ENCODE measurements around the gene SMAD9. TPM values are rescaled to one million over a fixed set of nuclear protein-coding genes. Genes with fewer than 3 reads are reported as not detected.

The SMAD9 gene
- total RNA-seq, 1 experiment from 2014 or later, result 1.1 TPM

DNA sequence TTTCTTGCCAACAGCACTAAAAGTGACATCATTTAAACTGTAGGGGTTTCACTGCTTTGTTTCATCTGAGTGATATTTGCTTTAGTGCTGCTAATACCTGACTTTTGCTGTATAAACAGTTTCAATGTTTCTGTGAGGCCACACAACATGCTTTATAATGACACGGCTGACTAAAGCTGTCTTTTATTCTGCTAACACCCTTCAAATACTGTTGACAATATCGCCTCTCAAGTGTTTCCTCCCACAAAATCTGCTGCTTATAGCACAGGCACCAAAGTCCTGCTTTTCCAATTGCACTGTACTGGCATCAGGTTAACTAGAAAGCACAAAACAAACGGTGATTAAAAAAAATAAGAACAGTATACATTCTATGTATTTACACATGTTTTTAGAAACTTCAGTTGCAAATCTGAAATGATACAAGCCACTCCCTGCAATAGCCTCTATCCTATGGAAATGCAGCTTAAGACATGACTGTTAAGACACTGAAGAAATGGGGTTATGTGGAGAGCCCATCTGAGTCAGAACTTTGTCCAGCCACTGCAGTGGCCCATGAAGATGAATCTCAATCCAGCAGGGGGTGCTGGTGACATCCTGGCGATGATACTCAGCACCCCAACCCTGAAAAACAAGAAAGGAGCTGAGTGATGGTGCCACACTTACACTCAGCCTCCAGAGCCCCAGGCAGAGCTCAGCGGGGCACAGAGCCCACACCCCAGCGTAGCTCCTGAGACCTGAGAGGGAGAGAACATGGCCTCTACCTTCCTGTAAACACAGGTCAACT lies 71.6 kb downstream of the SMAD9 start:
- Mint-ChIP-seq H3K36me3 (ENCODE audit: insufficient read depth in 1 of 3, low read depth in 3 of 3) (no peaks in the 10 kb centered on the region), H3K9me3 (no peaks in the 10 kb centered on the region), H3K27me3 (ENCODE audit: low read depth) (no peaks in the 10 kb centered on the region), H3K27ac (no peak overlapping the region), H3K4me3 (no peak overlapping the region), H3K4me1 (no peaks in the 10 kb centered on the region)
- Histone ChIP-seq H4K20me1 (ENCODE audit: control insufficient read depth, insufficient read depth, insufficient read length) (no peaks in the 10 kb centered on the region), H3K9me3 (ENCODE audit: control insufficient read depth, low read depth, low read length) (no peaks in the 10 kb centered on the region), H3K27me3 (ENCODE audit: insufficient read depth, low read length) (no peaks in the 10 kb centered on the region), H3K4ac (ENCODE audit: low read depth, low read length) (no peak overlapping the region), H2AK5ac (ENCODE audit: insufficient read length, low read length) (no peak overlapping the region), H3K14ac (ENCODE audit: insufficient read depth, low read length) (no peak overlapping the region), H3K23me2 (ENCODE audit: insufficient read length, low read depth, low read length, poor library complexity, severe bottlenecking) (no peaks in the 10 kb centered on the region), H4K91ac (ENCODE audit: insufficient read length, low read depth, low read length) (no peak overlapping the region), H3K27ac (ENCODE audit: insufficient read length, low read depth, low read length) (no peak overlapping the region), H3K56ac (ENCODE audit: insufficient read length, low read depth, low read length) (no peak overlapping the region), H2BK5ac (ENCODE audit: insufficient read length, low read length) (no peak overlapping the region), H3K79me2 (ENCODE audit: insufficient read depth, low read length) (no peaks in the 10 kb centered on the region), H3K4me1 (ENCODE audit: insufficient read depth, low read length) (no peaks in the 10 kb centered on the region), H3K4me2 (ENCODE audit: insufficient read depth, insufficient read length, low read length) (no peak overlapping the region), H3K79me1 (ENCODE audit: insufficient read depth, low read depth, low read length, poor library complexity, severe bottlenecking) (no peaks in the 10 kb centered on the region), H2BK120ac (ENCODE audit: low read depth, low read length, poor library complexity, severe bottlenecking) (no peak overlapping the region), H3K23ac (ENCODE audit: insufficient read length, low read depth, low read length) (no peak overlapping the region), H2BK20ac (ENCODE audit: low read depth, low read length, poor library complexity, severe bottlenecking) (no peak overlapping the region), H4K5ac (ENCODE audit: insufficient read length, low read depth, low read length) (peak overlapping the region; percentile 47), H3K9ac (ENCODE audit: extremely low read depth, insufficient read length, low read length) (no peak overlapping the region), H2BK15ac (ENCODE audit: low read depth, low read length) (no peak overlapping the region), H2AFZ (ENCODE audit: low read length) (no peak overlapping the region), H4K8ac (replicated peaks; ENCODE audit: insufficient read length, low read depth, low read length) (no peak overlapping the region), H3T11ph (ENCODE audit: low read length) (no peak overlapping the region), H2BK12ac (ENCODE audit: insufficient read length, low read depth, low read length) (no peak overlapping the region), H3K18ac (ENCODE audit: insufficient read length, low read depth, low read length) (no peak overlapping the region)
- no CpG with 5 or more reads among the region's 6 CpGs for WGBS (ENCODE audit: extremely low coverage, insufficient read length, low lambda C conversion rate)
- TF ChIP-seq, protein P1, sequence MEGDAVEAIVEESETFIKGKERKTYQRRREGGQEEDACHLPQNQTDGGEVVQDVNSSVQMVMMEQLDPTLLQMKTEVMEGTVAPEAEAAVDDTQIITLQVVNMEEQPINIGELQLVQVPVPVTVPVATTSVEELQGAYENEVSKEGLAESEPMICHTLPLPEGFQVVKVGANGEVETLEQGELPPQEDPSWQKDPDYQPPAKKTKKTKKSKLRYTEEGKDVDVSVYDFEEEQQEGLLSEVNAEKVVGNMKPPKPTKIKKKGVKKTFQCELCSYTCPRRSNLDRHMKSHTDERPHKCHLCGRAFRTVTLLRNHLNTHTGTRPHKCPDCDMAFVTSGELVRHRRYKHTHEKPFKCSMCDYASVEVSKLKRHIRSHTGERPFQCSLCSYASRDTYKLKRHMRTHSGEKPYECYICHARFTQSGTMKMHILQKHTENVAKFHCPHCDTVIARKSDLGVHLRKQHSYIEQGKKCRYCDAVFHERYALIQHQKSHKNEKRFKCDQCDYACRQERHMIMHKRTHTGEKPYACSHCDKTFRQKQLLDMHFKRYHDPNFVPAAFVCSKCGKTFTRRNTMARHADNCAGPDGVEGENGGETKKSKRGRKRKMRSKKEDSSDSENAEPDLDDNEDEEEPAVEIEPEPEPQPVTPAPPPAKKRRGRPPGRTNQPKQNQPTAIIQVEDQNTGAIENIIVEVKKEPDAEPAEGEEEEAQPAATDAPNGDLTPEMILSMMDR (conservative IDR thresholded peaks at IDR 0.05), result peak; percentile 64
- DNase-seq, result no peak
